ENCODE data around the gene PI4K2B. TPM values are rescaled to one million over a fixed set of nuclear protein-coding genes. Genes with fewer than 3 reads are reported as not detected.

PI4K2B gene
- total and polyA plus RNA-seq, 2 experiments from 2014 or later = 6.7 to 21.4 TPM

- TF ChIP-seq REST (IDR thresholded peaks at IDR 0.05; ENCODE audit: unreplicated experiment) (no peak), ZNF331 (CRISPR knock-in tag; IDR thresholded peaks at IDR 0.05; ENCODE audit: low read depth) (no peak), EZH2phosphoT487 (IDR thresholded peaks at IDR 0.05; ENCODE audit: unreplicated experiment) (no peak)
These were observed 25.2 kb downstream of the PI4K2B start (continued) for GRCh38 chr4:25258980-25259578.

GRCh38 chr4:25271866-25272265, 38.0 kb downstream of the PI4K2B start:
- H3K27me3 ChIP-seq (ENCODE audit: insufficient read depth) = no peaks in the 10 kb centered on the region
- TF ChIP-seq POLR2AphosphoS5 (IDR thresholded peaks at IDR 0.05; ENCODE audit: low read depth) (no peak), CTCF (conservative IDR thresholded peaks at IDR 0.05; ENCODE audit: low read depth in 2 of 2) (no peak), STAT1 (IDR thresholded peaks at IDR 0.05; ENCODE audit: unreplicated experiment) (no peak), EZH2 (IDR thresholded peaks at IDR 0.05; ENCODE audit: low read depth, unreplicated experiment) (no peak), ZNF331 (CRISPR knock-in tag; IDR thresholded peaks at IDR 0.05; ENCODE audit: low read depth) (no peak), JUNB (IDR thresholded peaks at IDR 0.05; ENCODE audit: unreplicated experiment) (no peak), CREB1 (CRISPR knock-in tag; IDR thresholded peaks at IDR 0.05; ENCODE audit: low read depth) (no peak), ZNF114 (CRISPR knock-in tag; IDR thresholded peaks at IDR 0.05) (no peak), REST (IDR thresholded peaks at IDR 0.05; ENCODE audit: unreplicated experiment) (no peak), NANOG (IDR thresholded peaks at IDR 0.05; ENCODE audit: borderline replicate concordance) (no peak), EZH2phosphoT487 (IDR thresholded peaks at IDR 0.05; ENCODE audit: unreplicated experiment) (no peak)

More at GRCh38 chr4:25271866-25272265, 38.0 kb downstream of the PI4K2B start:
- H3K4me1 Mint-ChIP-seq = no peaks in the 10 kb centered on the region
- no peak for ATAC-seq
- Histone ChIP-seq H3F3A (replicated peaks; ENCODE audit: low read depth) (no peaks in the 10 kb centered on the region), H3K36me3 (ENCODE audit: insufficient read depth) (no peaks in the 10 kb centered on the region), H4K20me1 (replicated peaks; ENCODE audit: insufficient read depth) (no peaks in the 10 kb centered on the region), H3K9me2 (ENCODE audit: insufficient read depth) (no peaks in the 10 kb centered on the region), H3K4me2 (no peak overlapping the region), H3K4me1 (ENCODE audit: insufficient read depth) (no peaks in the 10 kb centered on the region), H2AFZ (no peak overlapping the region), H3K4me3 (no peak overlapping the region), H3K79me2 (replicated peaks; ENCODE audit: insufficient read depth) (no peaks in the 10 kb centered on the region), H3K27ac (ENCODE audit: low read depth) (no peak overlapping the region)
- no peak overlapping the region for H3K4me3 Mint-ChIP-seq
- no peaks in the 10 kb centered on the region for H3K9me3 Mint-ChIP-seq
- peaks cover 11% of the 10 kb centered on the region for H3K36me3 Mint-ChIP-seq (ENCODE audit: low read depth)
- DNase-seq (ENCODE audit: low spot score) = no peak
- peaks cover 3% of the 10 kb centered on the region for H3K27me3 Mint-ChIP-seq (ENCODE audit: insufficient read depth, low read depth, poor library complexity)
- H3K27ac Mint-ChIP-seq = no peak overlapping the region
